DMS114 treated with DMSO at 0.1 percent for 48 hours (cell line): Measurements from ENCODE around the gene IL4.
"Not testable (repeated sequence)": the region's sequence is repeated elsewhere in the genome, so short reads cannot be mapped to it uniquely, and the experiment has no call there.

Experiments
- DNase-seq: peaks from one replicate; lab custom pipeline; 2025; ENCODE audit not compliant: unreplicated experiment; lab: John Stamatoyannopoulos, UW

The IL4 gene

GRCh38 chr5:132691755-132692631 lies 18.2 kb downstream of the IL4 start:
- DNase-seq, result not testable (repeated sequence)

- DNase-seq, result no peak
Observed at GRCh38 chr5:132692632-132692967, 18.8 kb downstream of the IL4 start.

GRCh38 chr5:132695956-132696355 lies 22.2 kb downstream of the IL4 start:
- DNase-seq, result no peak

GRCh38 chr5:132704875-132705274 lies 31.1 kb downstream of the IL4 start:
- DNase-seq, result no peak

- no peak for DNase-seq
Observed at GRCh38 chr5:132708645-132709044, 34.9 kb downstream of the IL4 start.

GRCh38 chr5:132714456-132715307 lies 40.9 kb downstream of the IL4 start:
- DNase-seq, result peak; percentile 36

GRCh38 chr5:132718544-132719312 lies 44.9 kb downstream of the IL4 start:
- DNase-seq, result no peak

- no peak for DNase-seq
Observed at GRCh38 chr5:132725745-132726144, 52.0 kb downstream of the IL4 start.

GRCh38 chr5:132729896-132730295 lies 56.1 kb downstream of the IL4 start:
- DNase-seq, result no peak
